GM21717 (cell line): ENCODE measurements around the gene ZNF74.

ENCODE experiments used
- ATAC-seq: cut with Tn5 transposase; IDR thresholded peaks from one replicate; pipeline ENCODE4 v1.9.1; 2021; ENCODE audit warnings: mild to moderate bottlenecking, moderate library complexity; ENCODE audit not compliant: unreplicated experiment

ZNF74 gene

DNA sequence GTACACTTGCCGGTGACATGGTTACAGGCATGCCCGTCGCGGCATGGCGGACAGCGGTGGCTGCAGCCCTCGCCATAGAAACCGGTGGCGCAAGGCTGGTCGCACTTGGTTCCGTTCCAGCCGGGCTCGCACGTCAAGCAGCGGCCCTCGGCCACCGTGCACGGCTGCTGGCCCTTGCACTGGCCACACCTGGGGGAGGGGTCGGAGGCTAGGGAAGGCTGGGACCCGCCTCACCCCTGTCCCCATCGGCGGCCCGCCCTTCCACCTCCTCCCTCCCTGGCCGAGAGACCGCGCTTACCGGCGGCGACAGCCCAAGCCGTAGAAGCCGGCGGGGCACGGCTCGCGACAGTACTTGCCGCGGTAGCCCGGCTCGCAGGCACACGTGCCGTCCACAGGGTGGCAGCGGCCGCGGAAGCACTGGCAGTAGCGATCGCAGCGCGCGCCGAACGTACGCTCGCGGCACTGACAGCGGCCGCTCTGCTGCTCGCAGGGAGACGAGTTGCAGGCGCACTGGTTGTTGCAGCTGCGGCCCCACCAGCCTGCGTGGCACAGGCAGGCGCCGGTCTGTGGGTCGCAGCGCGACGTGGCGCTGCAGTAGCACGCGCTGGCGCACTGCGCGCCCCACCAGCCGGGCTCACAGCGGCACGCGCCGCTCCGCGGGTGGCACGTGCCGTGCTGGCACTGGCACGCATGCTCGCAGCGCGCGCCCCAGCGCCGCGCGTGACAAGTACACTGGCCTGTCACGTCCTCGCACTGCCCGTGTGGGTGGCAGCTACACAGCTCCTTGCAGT, 37.0 kb downstream of the ZNF74 start:
- ATAC-seq: no peak

DNA sequence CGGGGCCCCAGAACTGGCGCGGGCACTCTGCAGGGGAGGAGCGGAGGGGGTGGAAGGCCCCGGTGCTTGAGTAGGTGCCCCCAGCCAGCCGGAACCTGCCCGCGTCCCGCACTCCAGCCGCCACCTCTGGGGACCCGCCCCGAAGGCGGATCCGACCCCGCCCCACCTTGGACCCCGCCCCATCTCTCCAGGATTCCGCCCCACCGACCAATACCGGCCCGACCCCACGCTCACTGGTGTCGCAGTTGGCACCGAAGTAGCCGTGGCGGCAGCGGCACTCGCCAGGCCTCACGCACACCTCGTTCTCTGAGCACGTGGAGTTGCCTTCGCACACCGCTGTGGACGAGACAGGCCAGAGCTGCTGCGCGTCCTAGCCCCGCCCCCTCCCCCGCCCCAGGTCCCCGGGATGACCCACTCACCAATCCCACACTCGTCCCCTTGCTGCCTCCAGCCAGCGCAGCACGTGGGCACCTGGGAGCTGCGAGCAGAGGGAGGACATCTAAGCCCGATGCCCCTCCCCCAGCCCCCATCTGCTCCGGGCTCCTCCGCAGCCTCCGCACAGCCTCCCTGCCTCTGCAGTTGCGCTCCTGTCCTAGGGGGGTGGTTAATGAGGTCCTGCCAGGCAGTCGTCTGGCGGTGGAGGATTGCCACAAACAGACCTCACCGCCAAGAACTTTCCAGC, 37.7 kb downstream of the ZNF74 start:
- ATAC-seq: no peak

DNA sequence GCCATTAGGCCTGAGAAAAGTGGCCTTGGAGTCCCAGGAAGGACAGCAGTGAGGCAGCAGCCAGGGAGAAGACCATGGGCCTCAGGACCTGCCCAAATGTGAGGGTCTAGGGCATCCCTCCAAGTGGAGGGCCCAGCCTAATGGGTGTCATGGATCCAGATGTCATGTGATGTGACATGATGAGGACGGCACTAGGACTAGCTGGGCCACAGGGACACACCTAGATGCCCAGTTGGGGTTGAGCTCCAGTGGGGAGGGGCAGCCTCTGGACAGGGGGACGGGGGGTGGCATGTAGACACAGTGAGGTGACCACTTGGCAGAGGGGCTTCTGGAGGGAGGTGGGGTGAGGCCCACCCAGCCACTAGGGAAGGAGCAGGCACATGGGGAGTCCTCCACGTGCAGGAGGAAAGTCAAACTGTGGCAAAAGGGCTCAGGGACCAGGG, 38.3 kb downstream of the ZNF74 start:
- no peak for ATAC-seq

GRCh38 chr22:20433191-20433590, 39.2 kb downstream of the ZNF74 start:
- no peak for ATAC-seq

- ATAC-seq: no peak
Measured at GRCh38 chr22:20433686-20434241, 39.8 kb downstream of the ZNF74 start.

DNA sequence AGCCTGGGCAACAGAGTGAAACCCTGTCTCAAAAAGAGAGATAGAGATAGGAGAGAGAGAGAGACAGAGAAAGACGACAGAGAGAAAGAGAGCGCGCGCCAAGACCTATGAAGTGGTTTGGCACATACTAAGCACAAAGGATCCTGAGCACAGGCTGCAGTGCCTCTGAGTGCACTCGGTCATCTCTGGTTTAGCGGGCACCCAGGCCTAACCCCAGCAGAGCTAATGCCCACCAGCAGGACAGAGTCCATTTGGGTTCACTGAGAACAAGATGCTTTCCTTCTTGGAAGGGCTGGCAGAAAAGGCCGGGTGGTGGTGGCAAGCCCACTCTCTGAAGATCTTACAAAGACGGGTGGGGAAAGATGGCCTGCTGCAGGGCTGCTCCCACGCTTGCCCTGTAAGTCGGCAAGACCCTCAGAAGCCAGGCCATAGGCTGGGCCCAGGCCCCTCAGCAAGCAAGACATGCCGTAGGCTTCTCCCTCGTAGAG, 40.4 kb downstream of the ZNF74 start:
- no peak for ATAC-seq

DNA sequence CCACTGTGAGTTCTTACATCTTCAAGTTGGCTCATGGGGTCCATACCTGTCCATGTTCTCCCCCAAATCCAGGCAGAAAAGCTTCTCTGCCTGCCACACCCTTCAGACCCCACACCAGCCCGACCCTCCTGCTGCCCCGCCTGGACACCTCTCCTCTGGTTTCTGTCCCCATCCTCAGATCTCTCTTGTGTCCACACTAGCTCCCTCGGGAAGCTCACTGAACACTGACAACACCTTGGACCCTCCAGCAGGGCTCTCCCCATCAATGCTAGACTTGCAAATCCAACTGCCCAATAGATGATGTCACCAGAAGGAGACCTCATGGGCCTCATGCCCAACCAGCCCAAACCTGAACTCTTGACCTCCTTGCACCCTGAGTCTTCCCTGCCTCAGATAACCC, 40.8 kb downstream of the ZNF74 start:
- ATAC-seq: no peak

DNA sequence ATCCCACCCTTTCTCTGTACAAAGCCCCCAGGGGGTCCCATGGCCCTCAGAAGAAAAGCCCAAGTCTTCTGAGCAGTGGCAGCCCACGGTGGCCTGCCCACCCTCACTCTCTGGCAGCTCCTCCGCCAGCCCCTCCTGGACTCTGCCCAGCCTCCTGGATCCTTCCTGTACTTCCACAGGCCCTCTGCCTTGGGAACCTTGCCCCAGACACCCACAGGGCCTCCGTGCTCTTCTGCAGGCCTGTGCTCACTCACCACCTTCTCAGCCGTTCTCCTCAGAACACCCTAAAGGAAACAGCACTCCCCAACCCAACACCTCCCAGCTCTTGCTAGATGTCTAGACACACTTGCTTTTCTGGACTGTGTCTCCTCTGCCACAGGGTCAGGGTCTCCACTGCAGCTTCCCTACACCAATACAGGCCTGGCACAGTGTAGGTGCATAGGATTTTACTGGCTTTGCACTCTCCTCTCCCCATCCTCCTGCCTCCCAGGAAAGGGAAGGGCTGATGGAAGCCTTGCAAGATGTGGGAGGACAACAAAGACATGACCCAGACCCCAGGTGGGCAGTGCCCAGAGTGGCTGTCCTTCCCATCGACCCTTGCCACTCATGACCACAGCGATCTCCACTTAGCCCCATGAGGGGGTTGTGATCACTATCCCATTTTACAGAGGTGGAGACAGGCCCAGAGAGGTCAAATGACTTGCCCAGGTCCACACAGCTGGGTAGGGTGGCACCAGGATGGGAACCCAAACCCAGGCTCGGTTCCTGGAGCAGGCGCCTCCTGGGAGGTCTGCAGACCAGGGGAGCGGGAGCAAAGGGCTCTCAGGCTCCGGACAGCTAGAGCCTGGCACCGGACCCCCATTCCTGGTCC, 41.7 kb downstream of the ZNF74 start:
- ATAC-seq: no peak

DNA sequence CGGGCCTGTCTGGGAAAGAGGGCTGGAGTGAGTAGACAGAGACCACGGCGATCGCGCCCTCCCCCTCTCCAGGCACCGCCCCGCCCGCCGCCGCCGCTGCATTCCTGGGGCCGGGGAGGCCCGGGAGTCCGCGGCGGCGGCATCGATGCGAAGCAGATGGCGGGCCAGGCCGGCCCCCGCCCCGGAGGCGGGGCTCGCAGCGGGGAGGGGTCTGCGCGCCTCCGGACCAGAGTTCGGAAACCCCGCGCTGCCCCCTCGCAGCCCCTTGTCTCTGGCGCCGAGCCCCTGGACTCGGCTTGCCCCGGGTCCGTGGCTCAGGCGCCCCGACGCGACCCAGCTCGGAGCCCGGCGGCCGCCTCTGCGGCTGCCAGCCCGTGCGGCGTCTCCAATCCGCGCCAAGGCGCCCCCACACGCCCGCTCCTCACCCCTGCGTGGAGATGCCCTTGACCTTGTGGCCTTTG, 42.4 kb downstream of the ZNF74 start:
- no peak for ATAC-seq

DNA sequence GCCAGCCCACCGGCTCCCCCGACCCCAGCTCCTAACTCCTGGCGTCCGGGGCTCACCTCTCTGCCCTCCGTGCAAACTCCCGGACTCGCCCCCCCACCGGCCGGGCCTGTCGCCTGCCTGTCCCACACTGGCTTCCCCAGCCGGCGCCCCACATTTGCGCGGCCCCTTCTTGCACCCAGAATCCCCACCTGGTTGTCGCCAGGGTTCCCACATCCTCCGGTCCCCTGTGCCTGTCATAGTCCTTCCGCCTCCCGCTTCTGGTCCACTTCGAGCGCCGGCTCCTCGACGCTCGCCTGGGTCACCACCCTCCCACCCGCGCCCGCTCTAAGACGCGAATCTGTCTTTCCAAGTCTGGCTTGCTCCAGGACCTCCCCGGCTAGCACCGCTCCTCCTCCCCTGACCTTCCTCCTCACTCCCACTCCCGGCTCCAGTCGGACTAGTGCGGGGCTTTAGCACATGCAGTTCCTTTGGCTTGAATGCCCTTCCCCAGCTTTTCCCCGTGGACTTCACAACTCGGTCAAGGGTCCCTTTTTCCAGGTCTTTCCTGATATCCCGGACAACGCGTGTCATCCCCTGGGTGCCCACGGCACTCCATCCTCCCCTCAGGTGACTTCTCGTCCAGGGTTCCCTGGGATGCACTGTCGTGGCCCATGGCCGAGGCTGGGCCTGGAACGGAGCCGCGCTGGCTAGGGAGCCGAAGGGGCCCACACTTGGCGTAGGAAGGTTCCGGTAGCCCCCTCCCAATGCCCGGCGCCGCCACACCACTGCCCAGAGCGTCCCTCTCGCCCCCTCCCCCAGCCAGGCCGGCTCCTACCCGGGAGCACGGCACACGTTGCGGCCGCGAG, 43.0 kb downstream of the ZNF74 start:
- ATAC-seq: no peak

DNA sequence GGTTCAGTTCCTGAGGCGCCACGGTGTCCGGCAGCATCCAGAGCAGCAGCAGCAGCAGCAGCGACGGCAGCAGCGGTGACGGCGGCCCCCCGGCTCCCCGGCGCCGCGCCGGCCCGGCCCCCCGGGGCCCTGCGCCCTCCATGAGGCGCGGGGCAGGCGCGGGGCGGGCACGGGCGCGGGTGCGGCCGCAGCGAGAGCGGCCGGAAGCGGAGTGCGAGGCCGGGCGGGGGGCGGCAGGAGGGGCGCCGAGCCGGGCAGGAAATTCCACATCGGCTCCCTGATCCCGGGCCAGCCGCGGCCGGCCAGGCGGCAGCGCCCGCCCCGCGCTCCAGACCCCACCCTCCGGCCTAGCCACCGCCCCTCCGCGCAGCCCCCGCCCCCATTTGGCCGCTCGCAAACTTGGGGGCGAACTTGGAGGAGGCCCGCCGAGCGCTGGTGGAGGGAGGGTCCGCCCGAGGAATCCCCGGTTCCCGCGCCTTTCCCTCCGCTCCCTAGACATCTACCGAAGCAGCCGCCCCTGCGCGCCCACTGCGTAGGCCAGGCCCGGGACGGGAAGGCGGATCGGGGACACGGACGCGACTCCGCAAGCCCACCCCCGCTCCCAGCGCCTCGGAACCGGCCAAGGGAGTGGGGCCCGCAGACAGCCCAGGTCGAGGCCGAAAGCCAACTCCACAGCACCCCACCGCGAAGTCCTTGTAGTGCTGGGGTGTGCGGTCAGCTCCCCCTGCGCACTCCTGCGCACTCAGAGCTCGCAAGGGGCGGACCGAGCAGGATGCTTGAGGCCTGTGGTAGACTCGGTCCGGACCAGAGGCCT, 43.9 kb downstream of the ZNF74 start, which contains the start of gene SCARF2:
SCARF2 (minus strand) TSS at position 213 of the 814 bp plus-strand sequence; CDS start at position 142, 71 bp downstream.
- ATAC-seq: no peak

GRCh38 chr22:20438427-20438677, 44.4 kb downstream of the ZNF74 start:
- ATAC-seq: no peak

- ATAC-seq: no peak
Measured at GRCh38 chr22:20438678-20439492, 44.9 kb downstream of the ZNF74 start.

DNA sequence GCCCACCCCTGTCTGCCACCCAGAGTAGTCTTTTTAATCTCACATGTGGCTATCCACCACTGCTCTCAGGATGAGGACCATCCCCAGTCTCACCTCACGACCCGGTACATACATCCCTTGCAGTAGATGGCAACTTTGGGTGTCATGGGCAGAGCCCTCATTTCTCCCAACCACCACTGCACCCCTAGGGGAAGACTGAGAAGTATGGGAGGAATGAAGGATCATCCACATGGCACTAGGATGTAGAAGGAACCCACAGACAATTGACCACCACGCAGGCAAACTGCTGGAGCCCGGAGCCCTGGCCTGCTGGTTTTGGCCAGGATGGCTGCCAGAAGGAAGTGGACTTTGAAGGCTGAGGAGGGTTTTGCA, 45.6 kb downstream of the ZNF74 start:
- no peak for ATAC-seq

- ATAC-seq: no peak
Measured at GRCh38 chr22:20439928-20440575, 46.1 kb downstream of the ZNF74 start.

- no peak for ATAC-seq
Measured at GRCh38 chr22:20440637-20441591, 47.0 kb downstream of the ZNF74 start.
